AG10803 (cell line): ENCODE data around the gene DBNDD2.
A peak's percentile ranks its signal among the peaks of the same experiment; 100 is the strongest.

Source experiments
- DNase-seq: peaks from one replicate; pipeline ENCODE4 v3.0.0; 2010; ENCODE audit warnings: low read depth
- H3K4me3 ChIP-seq: 2 replicates; pipeline ENCODE4 v1.5.1; 2011; ENCODE audit warnings: mild to moderate bottlenecking, low read length, control low read depth
- TF ChIP-seq, protein P1 (sequence below): conservative IDR thresholded peaks from 2 replicates; pipeline ENCODE4 v1.5.1; 2011; ENCODE audit warnings: mild to moderate bottlenecking, low read length, control low read depth, inconsistent platforms

The DBNDD2 gene

DNA sequence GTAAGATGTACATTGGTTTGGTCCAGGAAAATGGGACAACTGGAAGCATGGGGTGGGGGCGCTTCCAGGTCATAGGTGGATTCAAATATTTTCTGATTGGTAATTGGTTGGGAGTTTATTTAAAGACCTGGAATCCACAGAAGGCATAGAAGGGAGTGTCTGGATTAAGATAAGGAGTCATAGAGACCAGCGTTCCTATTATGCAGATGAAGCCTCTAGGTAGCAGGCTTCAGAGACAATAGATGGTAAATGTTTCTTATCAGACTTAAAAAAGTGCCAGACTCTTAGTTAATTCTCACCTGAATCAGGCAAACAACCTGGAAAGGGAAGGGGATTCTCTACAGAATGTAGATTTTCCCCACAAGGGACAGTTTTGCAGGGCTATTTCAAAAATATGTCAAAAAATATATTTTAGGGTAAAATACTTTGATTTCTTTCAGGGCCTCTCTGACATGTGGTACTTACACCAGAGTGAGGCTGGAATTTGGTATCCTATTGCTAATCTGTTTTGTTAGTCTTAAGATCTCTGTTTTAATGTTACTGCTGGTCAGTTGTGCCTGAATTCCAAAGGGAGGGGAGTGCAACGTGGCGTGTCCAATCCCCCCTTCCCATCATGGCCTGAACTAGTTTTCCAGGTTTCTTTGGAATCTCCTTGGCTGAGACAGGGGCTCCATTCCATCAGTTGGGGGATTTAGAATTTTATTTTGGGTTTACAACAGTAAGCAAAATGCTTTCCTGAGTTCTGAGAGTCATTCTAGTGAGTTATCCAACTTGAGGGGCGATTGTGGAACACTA, 33.0 kb downstream of the DBNDD2 start:
- H3K4me3 ChIP-seq = no peak overlapping the region
- TF ChIP-seq, protein P1, sequence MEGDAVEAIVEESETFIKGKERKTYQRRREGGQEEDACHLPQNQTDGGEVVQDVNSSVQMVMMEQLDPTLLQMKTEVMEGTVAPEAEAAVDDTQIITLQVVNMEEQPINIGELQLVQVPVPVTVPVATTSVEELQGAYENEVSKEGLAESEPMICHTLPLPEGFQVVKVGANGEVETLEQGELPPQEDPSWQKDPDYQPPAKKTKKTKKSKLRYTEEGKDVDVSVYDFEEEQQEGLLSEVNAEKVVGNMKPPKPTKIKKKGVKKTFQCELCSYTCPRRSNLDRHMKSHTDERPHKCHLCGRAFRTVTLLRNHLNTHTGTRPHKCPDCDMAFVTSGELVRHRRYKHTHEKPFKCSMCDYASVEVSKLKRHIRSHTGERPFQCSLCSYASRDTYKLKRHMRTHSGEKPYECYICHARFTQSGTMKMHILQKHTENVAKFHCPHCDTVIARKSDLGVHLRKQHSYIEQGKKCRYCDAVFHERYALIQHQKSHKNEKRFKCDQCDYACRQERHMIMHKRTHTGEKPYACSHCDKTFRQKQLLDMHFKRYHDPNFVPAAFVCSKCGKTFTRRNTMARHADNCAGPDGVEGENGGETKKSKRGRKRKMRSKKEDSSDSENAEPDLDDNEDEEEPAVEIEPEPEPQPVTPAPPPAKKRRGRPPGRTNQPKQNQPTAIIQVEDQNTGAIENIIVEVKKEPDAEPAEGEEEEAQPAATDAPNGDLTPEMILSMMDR = no peak
- DNase-seq = no peak

DNA sequence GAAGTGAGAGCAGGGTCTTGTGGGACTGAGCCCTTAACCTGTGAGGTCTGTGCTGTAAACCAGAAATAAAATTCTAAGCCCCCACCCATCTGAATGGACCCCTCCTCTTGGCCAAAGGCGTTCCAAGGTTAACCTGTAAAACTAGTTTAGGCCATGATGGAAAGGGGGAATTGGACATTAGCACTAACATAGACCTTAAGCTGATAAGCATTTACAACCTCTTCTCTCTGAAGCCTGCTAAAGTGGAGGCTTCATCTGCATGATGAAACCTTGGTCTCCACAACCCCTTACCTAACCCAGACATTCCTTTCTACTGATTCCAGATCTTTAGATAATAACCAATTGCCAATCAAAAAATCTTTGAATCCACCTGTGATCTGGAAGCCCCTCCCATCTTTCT, 33.7 kb downstream of the DBNDD2 start:
- TF ChIP-seq, protein P1 = no peak
- H3K4me3 ChIP-seq = no peak overlapping the region
- DNase-seq = no peak

DNA sequence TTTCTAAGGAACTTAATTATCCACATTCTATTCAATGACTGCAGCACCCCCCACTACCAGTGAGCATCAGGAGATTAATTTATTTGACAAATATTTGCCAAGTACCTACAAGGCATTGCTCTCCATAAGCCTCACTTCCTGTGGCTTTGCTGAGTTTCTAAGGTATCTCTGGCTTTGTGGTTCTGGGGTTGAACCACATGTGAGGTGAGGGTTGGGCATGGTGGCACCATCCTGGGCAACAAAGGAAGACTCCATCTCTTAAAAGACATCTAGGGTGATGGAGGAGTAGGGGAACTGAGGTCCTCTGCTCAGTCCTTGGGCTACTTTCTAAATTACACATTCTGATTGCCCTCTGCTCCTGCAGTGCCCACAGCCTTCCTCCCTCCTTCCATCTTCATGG, 36.0 kb downstream of the DBNDD2 start:
- no peak overlapping the region for H3K4me3 ChIP-seq
- DNase-seq = no peak
- TF ChIP-seq, protein P1 = no peak

DNA sequence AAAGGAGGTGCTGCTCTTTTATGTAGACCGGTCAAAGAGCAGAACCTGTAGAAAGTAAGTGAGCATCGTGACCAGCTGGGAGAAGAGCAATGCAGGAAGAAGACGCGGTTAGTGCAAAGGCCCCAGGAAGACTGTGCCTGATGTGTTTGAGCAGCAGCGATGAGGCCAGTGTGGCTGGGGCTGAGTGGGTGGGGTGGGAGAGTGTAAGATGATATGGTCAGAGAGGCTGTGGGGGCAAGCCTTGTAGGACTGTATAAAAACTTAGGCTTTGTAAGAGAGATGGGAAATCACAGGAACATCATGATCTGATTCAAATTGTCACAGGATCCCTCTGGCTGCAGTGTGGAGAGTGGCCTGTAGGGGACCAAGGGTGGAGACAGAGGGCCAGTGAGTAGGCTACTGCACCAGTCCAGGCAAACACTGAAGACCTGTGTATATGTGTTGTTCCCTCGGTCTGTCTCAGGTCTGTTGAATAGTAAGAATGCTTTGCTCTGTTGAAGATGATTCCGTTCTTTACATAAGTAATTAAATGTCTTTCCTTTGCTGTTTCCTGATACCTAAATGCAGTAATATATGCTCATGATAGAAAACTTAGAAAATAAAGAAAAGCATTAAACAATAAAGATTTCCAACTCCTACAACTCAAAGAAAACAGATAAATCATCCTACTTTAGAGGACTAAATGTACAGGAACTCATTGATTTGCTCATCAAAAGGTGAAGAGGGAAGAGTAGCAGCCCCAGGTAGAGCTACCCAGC, 37.9 kb downstream of the DBNDD2 start:
- DNase-seq = peak; percentile 9
- H3K4me3 ChIP-seq = no peak overlapping the region
- TF ChIP-seq, protein P1 = peak; percentile 60

DNA sequence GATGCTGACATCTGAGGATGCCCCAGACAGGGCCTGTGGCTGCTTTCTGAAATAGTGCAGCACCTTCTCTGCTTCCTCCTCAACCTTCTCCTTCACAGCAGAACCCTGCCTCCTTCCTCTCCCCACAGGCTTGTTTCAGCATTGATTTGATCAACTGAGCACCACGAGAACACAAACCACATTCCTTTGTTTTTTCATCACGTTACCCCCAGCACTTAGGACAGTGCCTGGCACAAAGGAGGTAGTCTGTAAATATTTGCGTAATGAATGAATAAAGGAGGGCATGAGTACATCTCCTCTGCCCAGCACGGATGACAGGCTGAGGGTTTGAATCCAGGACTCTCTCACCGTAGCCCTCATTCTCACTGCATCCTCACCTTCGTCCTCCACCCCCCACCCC, 40.2 kb downstream of the DBNDD2 start:
- no peak overlapping the region for H3K4me3 ChIP-seq
- TF ChIP-seq, protein P1 = no peak
- DNase-seq = no peak

DNA sequence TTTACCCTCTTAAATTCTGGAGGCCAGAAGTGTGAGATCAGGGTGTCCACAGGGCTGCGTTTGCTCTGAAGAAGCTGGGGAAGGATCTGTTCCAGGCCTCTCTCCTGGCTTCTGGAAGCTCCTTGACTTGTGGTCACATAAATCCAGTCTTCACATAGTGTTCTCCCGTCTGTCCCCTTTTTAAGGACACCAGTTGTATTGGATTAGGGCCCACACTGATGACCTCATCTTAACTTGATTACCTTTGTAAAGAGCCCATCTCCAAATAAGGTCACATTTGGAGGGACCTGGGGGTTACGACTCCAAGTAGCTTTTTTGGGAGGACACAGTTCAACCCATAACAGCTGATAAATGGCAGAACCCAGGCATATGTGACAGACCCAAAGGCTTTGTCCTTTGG, 41.4 kb downstream of the DBNDD2 start:
- TF ChIP-seq, protein P1 = no peak
- no peak overlapping the region for H3K4me3 ChIP-seq
- no peak for DNase-seq
